T-cell (primary cell): ENCODE measurements around the gene EOLA1. TPM values are rescaled to one million over a fixed set of nuclear protein-coding genes. Genes with fewer than 3 reads are reported as not detected.
"Not testable (repeated sequence)": the region's sequence is repeated elsewhere in the genome, so short reads cannot be mapped to it uniquely, and the experiment has no call there.

Source experiments
- ATAC-seq, 4 experiments: fragments of 200-7000 bp in 3 of 4; fragments of 150-1000 bp in 1 of 4; cut with Tn5 transposase; replicated peaks in 1 of 4; 1 replicate in 3 of 4; 2 replicates in 1 of 4; pipeline ENCODE4 v1.10.0; 2021; ENCODE audit warnings: moderate library complexity in 3 of 4, mild to moderate bottlenecking in 2 of 4, moderate number of reproducible peaks in 1 of 4
- CTCF ChIA-PET, 2 donors: fragments of 300-600 bp; sonication (Branson Sonifier 250); formaldehyde crosslinking; loops; one replicate each; lab custom pipeline; 2022; ENCODE audit warnings: antibody characterized with exemption in 2 of 2; lab: Charles Lee
- POLR2A ChIA-PET, 2 donors: fragments of 300-600 bp; sonication (Branson Sonifier 250); formaldehyde crosslinking; loops; one replicate each; lab custom pipeline; 2022; ENCODE audit warnings: antibody characterized with exemption in 2 of 2; lab: Charles Lee
- DNase-seq, 35 experiments: peaks; one replicate each; pipeline versions ENCODE4 v3.0.0 to v3.0.0-alpha.2; 2013 to 2023
- H3K27ac ChIP-seq: one replicate; pipeline ENCODE4 v1.5.1; 2013; ENCODE audit warnings: low read length
- H3K27me3 ChIP-seq, 2 experiments: replicated peaks in 1 of 2; 1 replicate in 1 of 2; 2 replicates in 1 of 2; pipeline versions ENCODE4 v1.6.1 to v1.7.0; 2013; ENCODE audit warnings: low read length in 1 of 2, mixed read lengths in 1 of 2; ENCODE audit not compliant: control insufficient read depth in 2 of 2, insufficient read depth in 2 of 2; ENCODE audit errors: extremely low read depth in 1 of 2
- H3K36me3 ChIP-seq, 2 donors: 1 replicate in 1 of 2; 2 replicates in 1 of 2; pipeline versions ENCODE4 v1.6.1 to v1.7.0; 2013; ENCODE audit warnings: low read length in 1 of 2; ENCODE audit not compliant: control insufficient read depth in 2 of 2, insufficient read depth in 1 of 2; ENCODE audit errors: extremely low read depth in 1 of 2
- H3K4me1 ChIP-seq, 2 experiments: 1 replicate in 1 of 2; 2 replicates in 1 of 2; pipeline versions ENCODE4 v1.6.1 to v1.7.0; 2013; ENCODE audit warnings: low read length in 2 of 2, mixed read lengths in 1 of 2; ENCODE audit not compliant: insufficient read depth in 2 of 2, control insufficient read depth in 1 of 2; ENCODE audit errors: extremely low read depth in 1 of 2
- H3K4me3 ChIP-seq, 2 donors: 1 replicate in 1 of 2; 2 replicates in 1 of 2; pipeline versions ENCODE4 v1.5.1 to v1.7.0; 2013; ENCODE audit warnings: mild to moderate bottlenecking in 2 of 2, low read length in 1 of 2, moderate library complexity in 1 of 2; ENCODE audit not compliant: control insufficient read depth in 1 of 2; ENCODE audit errors: extremely low read depth in 1 of 2
- H3K9me3 ChIP-seq: 2 replicates; pipeline ENCODE4 v1.7.0; 2013
- H3K27ac Mint-ChIP-seq, 2 donors: one replicate each; pipeline ENCODE4 v1.8.0; 2020 to 2021; ENCODE audit warnings: mild to moderate bottlenecking in 2 of 2, mixed read lengths in 2 of 2
- H3K27me3 Mint-ChIP-seq, 2 donors: one replicate each; pipeline ENCODE4 v1.8.0; 2021 to 2022; ENCODE audit warnings: mixed read lengths in 2 of 2
- H3K36me3 Mint-ChIP-seq: one replicate; pipeline ENCODE4 v1.8.0; 2021; ENCODE audit warnings: mixed read lengths
- H3K4me1 Mint-ChIP-seq, 3 donors: one replicate each; pipeline ENCODE4 v1.8.0; 2020 to 2022; ENCODE audit warnings: mixed read lengths in 3 of 3, mild to moderate bottlenecking in 1 of 3
- H3K4me3 Mint-ChIP-seq, 3 donors: one replicate each; pipeline ENCODE4 v1.8.0; 2020 to 2022; ENCODE audit warnings: mild to moderate bottlenecking in 3 of 3, mixed read lengths in 3 of 3, moderate library complexity in 3 of 3
- H3K9me3 Mint-ChIP-seq, 3 donors: one replicate each; pipeline ENCODE4 v1.8.0; 2020 to 2022; ENCODE audit warnings: mixed read lengths in 3 of 3
- WGBS: methylation state at CpG from one replicate; pipeline ENCODE4 v1.1.5; 2013; ENCODE audit warnings: missing lambda C conversion rate; ENCODE audit not compliant: insufficient coverage; 5-methylcytosine and 5-hydroxymethylcytosine counted together
- total RNA-seq, 35 experiments: library from RNA in 6 of 35; stranded (reverse) in 6 of 35; fragments of 120-200 nt in 1 of 35; gene quantifications; one replicate each; pipeline versions ENCODE4 v1.2.1 to v1.2.4 and lab custom pipeline; 2013 to 2026

Gene EOLA1
- total RNA-seq, 5 donors from 2014 or later (not counting 1 experiment from before 2014, with no cell fraction given): 24.1 to 79.0 (median 39.4) TPM

DNA sequence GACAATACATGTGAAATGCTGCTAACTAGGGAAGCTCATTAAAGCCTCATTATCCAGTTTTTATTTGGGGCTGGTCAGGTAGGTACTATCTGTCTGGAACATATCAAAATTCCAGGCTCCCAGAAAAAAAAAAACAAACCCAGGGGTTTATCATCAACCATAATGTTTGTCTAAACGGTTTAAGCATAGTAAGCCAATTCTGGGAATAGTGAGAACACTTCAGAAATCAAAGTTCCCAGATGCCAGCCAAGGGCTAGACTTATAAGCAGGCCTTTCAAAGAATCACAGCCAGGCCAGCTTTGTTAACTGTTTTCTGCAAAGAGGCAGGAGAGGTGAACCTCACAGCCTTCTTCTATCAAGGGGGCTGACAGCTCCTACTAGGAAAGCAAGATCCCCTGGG, 43.8 kb upstream of the EOLA1 start:
- no peak overlapping the region for H3K4me3 Mint-ChIP-seq
- DNase-seq: no peak

GRCh38 chrX:149497626-149498025, 43.2 kb upstream of the EOLA1 start:
- no peak for DNase-seq
- ATAC-seq: no peak
- Mint-ChIP-seq H3K27me3 (no peaks in the 10 kb centered on the region), H3K36me3 (peaks cover 20% of the 10 kb centered on the region), H3K4me1 (peaks cover 21 to 31% (median 23%) of the 10 kb centered on the region in 3 donors), H3K27ac (peak overlapping the region in 1 of 2 donors; percentile 28), H3K9me3 (no peaks in the 10 kb centered on the region), H3K4me3 (no peak overlapping the region)
- H3K9me3 ChIP-seq: no peaks in the 10 kb centered on the region
- POLR2A ChIA-PET: interaction anchor here in 1 of 2 donors (1.3 kb wide), 1 partner anchor 42 kb away, joined by 4 read pairs; no protein-coding TSS in a partner anchor
- no peak overlapping the region for H3K27ac ChIP-seq
- no peaks in the 10 kb centered on the region for H3K27me3 ChIP-seq
- no peak overlapping the region for H3K4me3 ChIP-seq
- H3K36me3 ChIP-seq: peaks cover 4 to 94% of the 10 kb centered on the region in 2 donors
- WGBS: no CpG with 5 or more reads among the region's 2 CpGs
- CTCF ChIA-PET: no interaction called here
- peaks cover 0 to 17% of the 10 kb centered on the region in 2 experiments for H3K4me1 ChIP-seq

More for the DNA sequence above, 43.8 kb upstream of the EOLA1 start:
- no peak overlapping the region for H3K27ac Mint-ChIP-seq
- WGBS: no CpG with 5 or more reads among the region's 1 CpG
- ChIA-PET CTCF (interaction anchor here in 1 of 2 donors (2.1 kb wide), 1 partner anchor 43 kb away, joined by 4 read pairs; no protein-coding TSS in a partner anchor), POLR2A (interaction anchor here (0.7 to 1.7 kb wide), 5 partner anchors 10 to 43 kb away, joined by 3 to 10 read pairs (median 4); partner anchors contain the start of gene EOLA1 (in 1 of the 2))
- Histone ChIP-seq H3K4me3 (no peak overlapping the region), H3K9me3 (no peaks in the 10 kb centered on the region), H3K27me3 (no peaks in the 10 kb centered on the region), H3K27ac (no peak overlapping the region), H3K4me1 (peaks cover 0 to 11% of the 10 kb centered on the region in 2 experiments), H3K36me3 (peaks cover 4 to 95% of the 10 kb centered on the region in 2 donors)
- peaks cover 20% of the 10 kb centered on the region for H3K36me3 Mint-ChIP-seq
- H3K4me1 Mint-ChIP-seq: peaks cover 16 to 25% (median 17%) of the 10 kb centered on the region in 3 donors
- no peak for ATAC-seq
- no peaks in the 10 kb centered on the region for H3K9me3 Mint-ChIP-seq
- H3K27me3 Mint-ChIP-seq: no peaks in the 10 kb centered on the region

- WGBS: no CpG with 5 or more reads among the region's 4 CpGs
- no peaks in the 10 kb centered on the region for H3K27me3 ChIP-seq
- H3K4me1 Mint-ChIP-seq: peaks cover 21 to 32% (median 26%) of the 10 kb centered on the region in 3 donors
- DNase-seq: no peak
- no peak overlapping the region for H3K4me3 Mint-ChIP-seq
- H3K36me3 ChIP-seq: peaks cover 4 to 85% of the 10 kb centered on the region in 2 donors
- POLR2A ChIA-PET: interaction anchor here in 1 of 2 donors (0.6 to 7.5 kb wide), 2 partner anchors 15 to 41 kb away, joined by 5 to 111 read pairs; partner anchors contain the start of gene EOLA1
- H3K4me1 ChIP-seq: peaks cover 0 to 20% of the 10 kb centered on the region in 2 experiments
- H3K27ac Mint-ChIP-seq: no peak overlapping the region
- CTCF ChIA-PET: interaction anchor here in 1 of 2 donors (0.6 kb wide), 1 partner anchor 216 kb away, joined by 3 read pairs; no protein-coding TSS in a partner anchor
- ATAC-seq: no peak
- H3K36me3 Mint-ChIP-seq: peaks cover 20% of the 10 kb centered on the region
- no peaks in the 10 kb centered on the region for H3K27me3 Mint-ChIP-seq
- H3K9me3 ChIP-seq: no peaks in the 10 kb centered on the region
- no peak overlapping the region for H3K27ac ChIP-seq
- H3K4me3 ChIP-seq: no peak overlapping the region
- no peaks in the 10 kb centered on the region for H3K9me3 Mint-ChIP-seq
Measured at GRCh38 chrX:149498767-149499166, 42.0 kb upstream of the EOLA1 start.

DNA sequence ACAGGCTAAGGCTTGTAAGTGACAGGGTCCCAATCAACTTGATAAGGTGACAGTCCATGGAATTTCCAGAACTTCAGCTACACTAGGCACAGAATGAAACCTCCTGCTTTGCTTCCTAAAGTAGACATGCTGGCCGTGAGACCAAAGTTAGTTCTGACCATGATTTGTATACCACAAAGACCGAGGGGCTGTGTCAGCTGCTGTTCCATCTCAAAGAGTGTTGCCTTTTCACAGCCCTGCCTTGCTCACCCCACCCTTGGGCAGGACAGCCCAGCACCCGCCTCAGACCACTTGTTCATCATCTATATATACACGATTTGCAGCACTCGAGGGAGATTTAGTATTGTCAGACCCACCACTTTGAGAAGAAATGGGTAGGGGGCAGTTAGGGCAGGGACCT, 41.0 kb upstream of the EOLA1 start:
- Histone ChIP-seq H3K36me3 (peaks cover 4 to 75% of the 10 kb centered on the region in 2 donors), H3K27ac (no peak overlapping the region), H3K4me3 (no peak overlapping the region), H3K27me3 (no peaks in the 10 kb centered on the region), H3K9me3 (no peaks in the 10 kb centered on the region), H3K4me1 (peaks cover 0 to 23% of the 10 kb centered on the region in 2 experiments)
- Mint-ChIP-seq H3K4me3 (no peak overlapping the region), H3K4me1 (peaks cover 26 to 32% (median 30%) of the 10 kb centered on the region in 3 donors), H3K36me3 (peaks cover 20% of the 10 kb centered on the region), H3K27ac (no peak overlapping the region), H3K9me3 (no peaks in the 10 kb centered on the region), H3K27me3 (peaks cover 0 to 3% of the 10 kb centered on the region in 2 donors)
- CTCF ChIA-PET: no interaction called here
- DNase-seq: no peak
- POLR2A ChIA-PET: interaction anchor here in 1 of 2 donors (0.6 to 7.5 kb wide), 7 partner anchors 9 to 833 kb away, joined by 3 to 111 read pairs (median 5); partner anchors contain the start of gene EOLA1
- WGBS: 86% methylated on average over 1 of the region's 5 CpGs
- no peak for ATAC-seq

- H3K4me1 Mint-ChIP-seq: peaks cover 27 to 39% (median 36%) of the 10 kb centered on the region in 3 donors
- not testable (repeated sequence) for H3K9me3 ChIP-seq, H3K9me3 Mint-ChIP-seq, H3K27me3 Mint-ChIP-seq, H3K4me3 Mint-ChIP-seq, H3K36me3 Mint-ChIP-seq, H3K27ac Mint-ChIP-seq, ATAC-seq, H3K4me3 ChIP-seq, H3K27me3 ChIP-seq
- WGBS: no CpG with 5 or more reads among the region's 5 CpGs
- H3K27ac ChIP-seq: peak overlapping the region; percentile 98
- DNase-seq: peak in 1 of 35 experiments; percentile 33
- H3K36me3 ChIP-seq: peaks cover 4 to 43% of the 10 kb centered on the region in 2 donors
- ChIA-PET POLR2A (interaction anchor here in 1 of 2 donors (0.6 to 7.5 kb wide), 4 partner anchors 22 to 1896 kb away, joined by 4 to 111 read pairs (median 4); partner anchors contain the start of gene EOLA1), CTCF (interaction anchor here (0.6 to 1.2 kb wide), 2 partner anchors 19 to 437 kb away, joined by 3 to 4 read pairs; no protein-coding TSS in a partner anchor)
- peaks cover 2 to 35% of the 10 kb centered on the region in 2 experiments for H3K4me1 ChIP-seq
Measured at GRCh38 chrX:149502923-149503322, 37.9 kb upstream of the EOLA1 start.

GRCh38 chrX:149503446-149503845, 37.4 kb upstream of the EOLA1 start:
- H3K27me3 ChIP-seq, H3K9me3 ChIP-seq, H3K36me3 Mint-ChIP-seq, H3K9me3 Mint-ChIP-seq, H3K27me3 Mint-ChIP-seq: not testable (repeated sequence)
- Mint-ChIP-seq H3K4me3 (peak overlapping the region; percentile 79 to 96 (median 88)), H3K4me1 (peaks cover 27 to 39% (median 35%) of the 10 kb centered on the region in 3 donors), H3K27ac (peak overlapping the region; percentile 72 to 95)
- no CpG with 5 or more reads among the region's 10 CpGs for WGBS
- ATAC-seq: peak; percentile 68 to 75 (median 72)
- Histone ChIP-seq H3K4me1 (peaks cover 2 to 35% of the 10 kb centered on the region in 2 experiments), H3K4me3 (peak overlapping the region in 1 of 2 donors; percentile 91), H3K36me3 (peaks cover 4 to 38% of the 10 kb centered on the region in 2 donors), H3K27ac (peak overlapping the region; percentile 98)
- peak; percentile 11 to 84 (median 57) for DNase-seq
- CTCF ChIA-PET: interaction anchor here in 1 of 2 donors (0.9 to 2.6 kb wide), 3 partner anchors 9 to 437 kb away, joined by 3 to 20 read pairs (median 4); partner anchors contain the start of gene EOLA1
- POLR2A ChIA-PET: interaction anchor here (0.6 to 7.5 kb wide), 3 partner anchors 19 to 37 kb away, joined by 4 to 111 read pairs (median 4); partner anchors contain the start of gene EOLA1 (in 1 of the 2)
